Fibroblast of skin of back (primary cell): ENCODE data around the gene TMEM109.

Experiments
- DNase-seq: peaks from one replicate; pipeline ENCODE4 v3.0.0-alpha.2; 2013

The TMEM109 gene

GRCh38 chr11:60926500-60926899 lies 12.5 kb downstream of the TMEM109 start:
- no peak for DNase-seq

GRCh38 chr11:60927061-60927592 lies 13.2 kb downstream of the TMEM109 start:
- no peak for DNase-seq

- no peak for DNase-seq
Measured at GRCh38 chr11:60927600-60927999, 13.6 kb downstream of the TMEM109 start.

- DNase-seq, result no peak
Measured at GRCh38 chr11:60928563-60929001, 14.6 kb downstream of the TMEM109 start.

GRCh38 chr11:60929764-60930163 lies 15.8 kb downstream of the TMEM109 start:
- DNase-seq, result no peak

GRCh38 chr11:60930394-60930793 lies 16.4 kb downstream of the TMEM109 start:
- DNase-seq, result no peak

GRCh38 chr11:60931917-60932316 lies 18.0 kb downstream of the TMEM109 start:
- DNase-seq, result no peak

- no peak for DNase-seq
Measured at GRCh38 chr11:60932605-60933356, 18.8 kb downstream of the TMEM109 start.

- no peak for DNase-seq
Measured at GRCh38 chr11:60933416-60934123, 19.6 kb downstream of the TMEM109 start.

GRCh38 chr11:60934124-60934789 lies 20.3 kb downstream of the TMEM109 start:
- DNase-seq, result no peak

GRCh38 chr11:60934790-60935605 lies 21.0 kb downstream of the TMEM109 start:
- DNase-seq, result no peak

- no peak for DNase-seq
Measured at GRCh38 chr11:60935676-60936442, 21.9 kb downstream of the TMEM109 start.

- DNase-seq, result no peak
Measured at GRCh38 chr11:60936467-60937143, 22.6 kb downstream of the TMEM109 start.

GRCh38 chr11:60937144-60937527 lies 23.2 kb downstream of the TMEM109 start:
- DNase-seq, result no peak

GRCh38 chr11:60937811-60938210 lies 23.9 kb downstream of the TMEM109 start:
- DNase-seq, result no peak

GRCh38 chr11:60938500-60938899 lies 24.5 kb downstream of the TMEM109 start:
- no peak for DNase-seq

GRCh38 chr11:60939301-60939700 lies 25.3 kb downstream of the TMEM109 start:
- DNase-seq, result no peak

- no peak for DNase-seq
Measured at GRCh38 chr11:60939855-60940254, 25.9 kb downstream of the TMEM109 start.

GRCh38 chr11:60941371-60942119 lies 27.6 kb downstream of the TMEM109 start:
- no peak for DNase-seq

GRCh38 chr11:60942219-60942618 lies 28.3 kb downstream of the TMEM109 start:
- DNase-seq, result no peak
